GM21423 (cell line): Measurements from ENCODE around the gene MEIS1.

Source experiments
- ATAC-seq: cut with Tn5 transposase; IDR thresholded peaks from one replicate; pipeline ENCODE4 v1.9.1; 2021; ENCODE audit warnings: mild to moderate bottlenecking, moderate library complexity; ENCODE audit not compliant: unreplicated experiment

MEIS1 gene

GRCh38 chr2:66506265-66506664 is 71.3 kb downstream of the MEIS1 start:
- no peak for ATAC-seq

- no peak for ATAC-seq
Observed at GRCh38 chr2:66507673-66508201, 72.8 kb downstream of the MEIS1 start.

- ATAC-seq: no peak
Observed at GRCh38 chr2:66508484-66509071, 73.7 kb downstream of the MEIS1 start.

GRCh38 chr2:66509326-66509811 is 74.4 kb downstream of the MEIS1 start:
- no peak for ATAC-seq

- ATAC-seq: no peak
Observed at GRCh38 chr2:66512626-66513025, 77.7 kb downstream of the MEIS1 start.

- no peak for ATAC-seq
Observed at GRCh38 chr2:66515743-66516142, 80.8 kb downstream of the MEIS1 start.

- no peak for ATAC-seq
Observed at GRCh38 chr2:66516499-66516898, 81.6 kb downstream of the MEIS1 start.

GRCh38 chr2:66517772-66518171 is 82.8 kb downstream of the MEIS1 start:
- no peak for ATAC-seq

- no peak for ATAC-seq
Observed at GRCh38 chr2:66519264-66519843, 84.4 kb downstream of the MEIS1 start.

- ATAC-seq: no peak
Observed at GRCh38 chr2:66521291-66521922, 86.5 kb downstream of the MEIS1 start.

- no peak for ATAC-seq
Observed at GRCh38 chr2:66522611-66523376, 87.9 kb downstream of the MEIS1 start.

GRCh38 chr2:66523377-66523969 is 88.5 kb downstream of the MEIS1 start:
- ATAC-seq: no peak

GRCh38 chr2:66523990-66524389 is 89.1 kb downstream of the MEIS1 start:
- ATAC-seq: no peak

- no peak for ATAC-seq
Observed at GRCh38 chr2:66525606-66526005, 90.7 kb downstream of the MEIS1 start.

GRCh38 chr2:66526180-66526579 is 91.3 kb downstream of the MEIS1 start:
- no peak for ATAC-seq

GRCh38 chr2:66528974-66529724 is 94.2 kb downstream of the MEIS1 start:
- no peak for ATAC-seq

- no peak for ATAC-seq
Observed at GRCh38 chr2:66530651-66531050, 95.7 kb downstream of the MEIS1 start.

- ATAC-seq: no peak
Observed at GRCh38 chr2:66531155-66531554, 96.2 kb downstream of the MEIS1 start.

GRCh38 chr2:66531567-66531966 is 96.6 kb downstream of the MEIS1 start:
- no peak for ATAC-seq
